GM18951 (cell line): ENCODE measurements around the gene ERCC4.

Source experiments
- POLR2A ChIP-seq: IDR thresholded peaks from 4 replicates; pipeline ENCODE4 v1.6.1; 2011; ENCODE audit warnings: mild to moderate bottlenecking; ENCODE audit not compliant: insufficient read length, insufficient read depth; ENCODE audit errors: extremely low read depth
- in situ Hi-C: fragments of 300-500 bp; cut with MboI; formaldehyde crosslinking; loops from one replicate; pipeline ENCODE4 v1.12.0; 2022; ENCODE audit warnings: low sequenced_read_pairs, mixed read lengths, inconsistent platforms; ENCODE audit not compliant: unreplicated experiment

Gene ERCC4

DNA sequence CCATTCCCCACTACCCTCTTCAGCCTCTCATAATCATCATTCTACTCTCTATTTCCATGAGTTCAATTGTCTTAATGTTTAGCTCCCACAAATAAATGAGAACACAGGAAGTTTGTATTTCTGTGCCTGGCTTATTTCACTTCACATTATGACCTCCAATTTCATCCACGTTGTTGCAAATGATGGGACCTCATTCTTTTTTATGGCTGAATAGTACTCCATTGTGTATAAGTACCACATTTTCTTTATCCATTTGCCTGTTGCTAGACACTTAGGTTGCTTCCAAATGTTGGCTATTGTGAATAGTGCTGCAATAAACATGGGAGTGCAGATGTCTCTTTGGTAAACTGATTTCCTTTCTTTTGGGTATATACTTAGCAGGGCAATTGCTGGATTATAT lies 42.3 kb downstream of the ERCC4 start:
- no peak for TF ChIP-seq POLR2A
- in situ Hi-C loops = no loop called here

DNA sequence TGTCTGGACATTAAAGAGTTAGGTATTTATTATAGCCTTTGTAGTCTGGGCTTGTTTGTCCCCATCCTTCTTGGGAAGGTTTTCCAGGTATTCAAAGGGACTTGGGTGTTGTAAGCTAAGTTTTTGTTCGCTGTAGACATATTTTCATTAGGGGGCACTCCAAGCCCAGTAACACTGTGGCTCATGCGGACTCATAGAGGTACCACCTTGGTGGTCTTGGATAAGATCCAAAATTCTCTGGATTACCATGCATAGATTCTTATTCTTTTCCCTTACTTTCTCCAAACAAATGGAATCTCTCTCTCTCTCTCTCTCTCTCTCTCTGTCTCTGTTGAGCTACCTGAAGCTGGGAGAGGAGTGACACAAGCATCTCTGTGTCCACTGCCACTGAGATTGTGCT lies 48.9 kb downstream of the ERCC4 start:
- in situ Hi-C loops = no loop called here
- TF ChIP-seq POLR2A = no peak

DNA sequence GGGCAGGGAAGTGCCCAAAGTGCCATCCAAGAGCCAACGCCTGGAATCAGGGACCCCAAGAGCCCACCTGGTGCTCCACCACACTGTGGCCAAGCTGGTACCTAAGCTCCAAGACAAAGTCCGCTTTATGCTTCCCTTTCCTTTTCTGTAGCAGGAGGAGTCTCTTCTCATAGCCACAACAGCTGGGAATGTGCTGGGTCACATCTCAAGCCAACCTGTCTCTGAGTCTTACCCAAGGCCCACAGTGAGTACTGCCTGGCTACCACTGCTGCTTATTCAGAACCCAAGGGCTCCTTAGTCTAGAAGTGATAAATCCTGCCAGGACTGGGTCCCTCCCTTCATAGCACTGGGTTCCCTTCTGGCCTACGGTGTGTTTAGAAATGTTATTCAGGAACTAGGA lies 49.8 kb downstream of the ERCC4 start:
- in situ Hi-C loops = no loop called here
- no peak for TF ChIP-seq POLR2A

DNA sequence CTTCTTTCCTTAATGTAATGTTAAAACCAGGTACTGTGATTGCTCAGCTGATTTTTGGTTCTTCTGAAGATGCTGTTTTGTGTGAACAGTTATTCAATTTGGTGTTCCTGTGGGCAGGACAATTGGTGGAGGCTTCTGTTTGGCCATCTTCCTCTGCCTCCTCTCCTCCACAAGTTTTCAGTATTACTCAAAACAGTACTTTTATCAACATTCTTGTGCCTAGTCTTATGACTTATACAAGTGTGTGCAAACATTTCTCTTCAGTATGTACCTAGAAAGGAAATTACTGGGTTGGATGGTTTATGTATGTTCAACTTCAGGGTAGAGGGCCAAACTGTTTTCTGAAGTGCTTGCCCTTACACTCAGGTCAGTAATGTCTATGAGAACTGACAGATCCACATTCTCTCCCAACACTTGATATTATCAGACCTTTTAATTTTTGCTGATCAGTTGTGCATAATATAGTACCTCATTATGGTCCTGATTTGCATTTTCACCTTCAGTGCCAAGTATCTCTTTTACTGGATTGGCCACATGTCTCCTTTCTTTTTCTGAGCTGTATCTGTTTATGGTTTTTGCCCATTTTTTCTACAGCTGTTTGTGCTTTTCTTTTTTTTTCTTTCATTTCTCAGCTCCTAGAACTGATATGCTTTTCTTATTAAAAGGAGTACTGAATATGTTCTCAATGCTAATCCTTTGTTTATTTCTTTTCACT lies 50.9 kb downstream of the ERCC4 start:
- in situ Hi-C loops = no loop called here

DNA sequence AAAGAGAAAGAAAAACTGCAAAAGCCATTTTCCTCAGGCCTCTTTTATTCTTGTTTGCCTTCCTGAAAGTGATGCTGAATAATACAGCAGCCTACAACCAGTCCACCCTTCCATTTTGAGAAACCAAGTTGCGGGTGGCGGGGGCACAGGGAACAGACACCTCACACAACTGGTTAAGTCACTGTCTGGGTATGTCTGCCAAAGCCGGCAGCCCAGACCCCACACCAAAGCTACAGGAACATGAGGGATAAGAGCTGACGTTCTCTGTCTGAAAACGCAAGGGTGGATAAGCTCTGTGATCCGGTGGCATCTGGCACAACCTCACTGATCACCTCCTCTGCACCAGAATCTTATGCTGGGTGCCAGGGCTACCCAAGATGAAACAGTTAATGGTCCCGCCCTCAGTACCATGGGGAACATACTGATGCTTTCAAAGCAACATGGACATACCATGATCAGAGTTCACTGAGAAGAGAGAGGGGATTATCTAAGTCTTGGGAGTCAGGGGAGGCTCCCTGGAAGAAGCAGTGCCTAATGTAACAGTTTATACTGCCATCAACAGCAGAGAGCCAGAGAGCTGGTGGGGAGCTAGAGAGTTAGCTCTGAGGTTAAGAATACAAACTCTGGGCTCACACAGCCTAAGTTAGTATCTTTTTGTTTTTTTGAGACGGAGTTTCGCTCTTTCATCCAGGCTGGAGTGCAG lies 53.5 kb downstream of the ERCC4 start:
- no peak for TF ChIP-seq POLR2A
- in situ Hi-C loops = no loop called here

More for the DNA sequence above, 50.9 kb downstream of the ERCC4 start:
- no peak for TF ChIP-seq POLR2A

DNA sequence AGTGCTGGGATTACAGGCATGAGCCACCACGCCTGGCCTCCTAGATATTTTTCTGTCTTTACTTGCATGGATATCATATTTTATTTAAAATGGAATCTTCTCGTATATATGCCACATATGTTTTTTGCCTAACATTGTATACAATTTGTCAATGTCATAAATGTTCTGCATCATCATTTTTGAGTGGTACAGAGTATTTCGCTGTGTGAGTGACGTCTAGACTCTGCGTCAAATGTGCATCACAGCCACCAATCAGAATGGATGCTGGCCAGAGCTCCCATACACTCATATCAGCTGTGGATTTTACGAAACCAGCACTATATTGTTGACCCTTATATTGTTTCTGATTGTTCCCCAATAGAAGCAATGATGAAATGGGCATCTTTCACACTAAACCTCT lies 57.2 kb downstream of the ERCC4 start:
- in situ Hi-C loops = no loop called here

DNA sequence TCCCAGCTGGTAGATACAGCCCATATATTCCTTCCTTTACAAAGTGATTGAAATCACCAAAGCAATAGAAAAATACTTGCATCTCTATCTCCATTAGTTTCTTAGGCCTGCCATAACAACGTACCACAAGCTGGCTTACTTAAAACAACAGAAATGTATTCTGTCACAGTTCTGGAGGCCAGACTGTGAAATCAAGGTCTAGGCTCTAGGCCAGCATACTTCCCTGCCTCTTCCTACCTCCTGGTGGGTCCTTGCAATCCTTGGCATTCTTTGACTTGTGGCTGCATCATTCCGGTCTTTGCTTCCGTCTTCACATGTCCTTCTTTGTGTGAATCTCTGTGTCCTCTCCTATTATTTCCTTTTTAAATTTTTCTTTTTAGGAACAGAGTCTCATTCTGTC lies 62.5 kb downstream of the ERCC4 start:
- in situ Hi-C loops = no loop called here
- TF ChIP-seq POLR2A = no peak

More for the DNA sequence above, 57.2 kb downstream of the ERCC4 start:
- TF ChIP-seq POLR2A = no peak

DNA sequence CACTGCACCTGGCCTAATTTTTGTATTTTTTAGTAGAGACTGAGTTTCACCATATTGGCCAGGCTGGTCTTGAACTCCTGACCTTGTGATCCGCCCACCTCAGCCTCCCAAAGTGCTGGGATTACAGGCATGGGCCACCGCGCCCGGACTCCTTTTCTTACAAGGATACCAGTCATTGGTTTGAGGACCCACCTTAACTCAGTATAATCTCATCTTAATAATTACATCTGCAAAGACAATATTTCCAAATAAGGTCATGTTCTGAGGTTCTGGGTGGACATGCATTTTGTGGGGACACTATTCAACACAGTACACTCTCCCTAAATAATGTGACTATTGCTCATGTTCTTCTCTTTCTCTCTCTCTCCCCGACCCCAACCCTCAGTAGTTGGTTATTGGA lies 63.7 kb downstream of the ERCC4 start:
- TF ChIP-seq POLR2A = no peak
- in situ Hi-C loops = no loop called here

DNA sequence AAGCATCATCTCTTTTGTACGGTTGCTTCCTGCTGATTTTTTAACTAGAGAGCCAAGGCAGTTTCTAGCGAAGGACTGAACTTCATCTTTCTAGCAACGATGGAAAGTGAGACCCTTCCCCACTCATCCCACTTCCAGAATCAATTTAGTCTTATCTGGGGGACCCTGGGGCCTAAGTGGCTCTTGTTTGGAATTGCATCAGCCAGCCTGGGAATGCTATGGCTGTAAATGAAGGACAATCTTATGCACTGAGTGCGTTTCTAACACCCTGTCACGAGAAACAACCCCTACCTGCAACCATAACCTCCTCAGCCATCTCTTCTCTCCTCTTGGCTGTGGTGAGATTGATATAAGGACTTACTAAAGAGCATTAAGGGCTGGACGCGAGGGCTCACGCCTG lies 64.8 kb downstream of the ERCC4 start:
- TF ChIP-seq POLR2A = no peak
- in situ Hi-C loops = no loop called here

DNA sequence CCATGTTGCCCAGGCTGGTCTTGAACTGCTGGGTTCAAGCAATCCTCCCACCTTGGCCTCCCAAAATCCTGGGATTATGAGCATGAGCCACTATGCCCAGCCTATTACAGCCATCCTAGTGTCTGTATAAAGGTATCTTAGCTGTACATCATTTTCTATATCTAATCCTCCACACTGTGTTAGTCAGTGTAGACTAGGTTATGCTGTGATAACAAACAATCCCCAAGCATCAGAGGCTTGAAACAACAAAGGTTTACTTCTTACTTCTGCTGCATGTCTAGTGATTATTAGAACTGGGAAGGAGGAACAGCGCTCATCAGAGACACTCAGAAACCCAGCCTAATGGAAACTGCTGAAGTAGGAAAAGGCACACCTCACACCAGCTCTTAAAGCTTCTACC lies 68.1 kb downstream of the ERCC4 start:
- TF ChIP-seq POLR2A = no peak

DNA sequence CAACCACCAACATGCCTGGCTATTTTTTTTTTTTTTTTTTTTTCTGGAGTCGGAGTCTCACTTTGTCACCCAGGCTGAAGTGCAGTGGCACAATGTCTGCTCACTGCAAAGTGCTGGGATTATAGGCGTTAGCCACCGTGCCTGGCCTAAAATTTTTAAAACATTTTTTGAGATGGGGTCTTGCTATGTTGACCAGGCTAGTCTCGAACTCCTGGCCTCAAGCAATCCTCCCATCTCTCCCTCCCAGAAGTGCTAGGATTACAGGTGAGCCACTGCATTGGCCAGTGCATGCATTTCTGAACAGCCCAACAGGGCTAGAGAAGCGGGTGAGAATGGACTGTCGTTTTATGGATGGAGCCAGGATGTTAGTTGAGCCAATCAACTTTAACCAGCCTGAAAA lies 72.4 kb downstream of the ERCC4 start:
- in situ Hi-C loops = no loop called here
- no peak for TF ChIP-seq POLR2A

More for the DNA sequence above, 68.1 kb downstream of the ERCC4 start:
- in situ Hi-C loops = no loop called here

DNA sequence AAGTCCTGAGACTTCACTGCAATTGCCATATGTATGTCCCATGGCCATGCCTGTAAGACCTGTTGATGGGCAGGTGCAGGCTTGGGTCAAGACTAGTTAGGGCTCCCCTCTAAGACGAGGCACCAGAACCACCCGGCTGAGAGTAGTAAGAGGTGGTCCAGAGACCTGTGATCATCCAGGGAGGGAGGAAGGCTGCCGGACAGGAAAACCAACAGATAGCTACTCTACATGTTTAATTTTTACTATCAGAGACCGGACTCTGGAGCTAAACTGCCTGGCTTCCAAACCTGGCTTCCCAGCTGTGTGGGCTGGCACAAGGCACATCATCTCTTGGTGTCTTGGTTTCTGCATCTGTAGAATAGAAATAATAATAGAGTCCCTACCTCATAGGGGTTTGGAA lies 73.0 kb downstream of the ERCC4 start:
- no peak for TF ChIP-seq POLR2A
- in situ Hi-C loops = no loop called here

DNA sequence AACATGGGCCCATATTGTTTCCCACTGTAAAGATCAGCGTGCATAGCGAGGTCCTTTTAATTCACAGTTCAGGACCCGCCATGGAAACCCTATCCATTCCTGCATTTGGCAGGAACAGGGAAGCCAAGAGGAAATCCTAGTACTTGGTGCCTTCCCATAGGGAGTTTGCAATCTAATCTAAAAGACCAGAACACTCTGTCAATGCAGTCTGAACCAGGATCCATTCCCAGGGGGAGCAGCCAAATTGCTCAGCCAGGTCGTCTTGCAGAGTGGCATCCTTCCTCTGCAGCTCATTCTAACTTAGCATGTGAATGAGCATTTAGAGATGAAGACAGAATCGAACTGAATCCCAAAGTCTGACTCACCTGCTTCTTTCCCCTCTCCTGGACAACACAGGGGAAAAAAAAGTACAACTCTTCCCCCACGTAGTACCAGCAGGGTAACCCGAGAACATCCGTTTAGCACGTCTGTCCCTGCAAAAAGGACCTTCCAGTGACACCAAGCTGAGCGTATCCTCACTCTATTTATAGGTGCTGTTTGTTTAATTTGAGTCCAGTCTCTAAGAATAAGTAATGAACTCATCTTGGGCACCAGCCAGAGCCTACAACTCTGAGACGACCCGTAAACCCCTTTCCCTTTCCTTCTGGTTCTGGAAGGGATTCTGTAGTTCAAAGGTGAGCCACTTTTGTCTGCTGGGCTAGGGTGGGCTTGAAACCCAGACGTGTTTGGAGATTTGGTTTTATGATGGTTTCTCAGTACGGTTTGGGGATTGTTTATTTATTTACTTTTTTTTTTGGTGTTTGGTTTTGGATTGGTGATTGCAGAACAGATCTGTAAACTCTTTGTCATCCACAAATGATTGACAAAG lies 74.5 kb downstream of the ERCC4 start:
- in situ Hi-C loops = no loop called here
- no peak for TF ChIP-seq POLR2A
